Right lobe of liver (tissue), 4 donors: ENCODE data around the gene CUBN.

Experiments used
- POLR2A ChIP-seq: fragments of 450-650 bp; IDR thresholded peaks from one replicate; pipeline ENCODE4 v1.6.1; 2017; ENCODE audit warnings: antibody characterized with exemption, mild to moderate bottlenecking
- TF ChIP-seq, protein P1 (sequence below), 4 donors: fragments of 200-600 bp in 3 of 4; fragments of 450-650 bp in 1 of 4; IDR thresholded peaks; one replicate each; pipeline versions ENCODE4 v1.5.1 to v1.8.0; 2016 to 2022; ENCODE audit warnings: antibody characterized with exemption in 4 of 4, mild to moderate bottlenecking in 2 of 4
- donor health status: DM: no; HTN: no; CAD: no.
- donor health status: DM: no; HTN: no; CAD: no.
- donor health status: DM: no; HTN: yes; CAD: no.

DNA sequence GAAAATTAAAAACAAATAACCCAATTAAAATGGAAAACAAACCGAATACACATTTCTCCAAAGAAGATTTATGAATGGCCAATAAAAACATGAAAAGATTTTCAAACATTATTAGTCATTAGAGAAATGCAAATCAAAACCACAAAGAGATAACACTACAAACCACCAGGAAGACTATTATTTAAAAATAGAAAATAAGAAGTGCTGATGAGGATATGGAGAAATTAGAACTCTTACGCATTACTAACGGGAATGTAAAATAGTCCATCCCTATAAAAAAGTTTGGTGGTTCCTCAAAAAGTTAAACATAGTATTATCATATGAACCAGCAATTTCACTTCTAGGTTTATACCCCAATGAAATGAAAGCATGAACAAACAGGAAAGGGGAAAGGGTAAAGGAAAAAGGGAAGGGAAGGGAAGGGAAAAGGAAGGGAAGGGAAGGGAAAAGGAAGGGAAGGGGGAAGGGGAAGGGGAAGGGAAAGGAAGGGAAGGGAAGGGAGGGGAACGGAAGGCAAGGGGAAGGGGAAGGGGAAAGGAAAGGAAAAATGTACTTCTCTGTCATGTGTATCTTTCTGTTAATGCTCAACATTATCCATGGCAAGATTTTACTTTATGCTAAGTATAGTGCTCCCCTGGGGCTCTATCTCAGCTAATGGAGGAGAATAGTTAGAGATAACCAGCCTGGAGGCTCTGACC is 187.1 kb downstream of the CUBN start:
- TF ChIP-seq, protein P1, sequence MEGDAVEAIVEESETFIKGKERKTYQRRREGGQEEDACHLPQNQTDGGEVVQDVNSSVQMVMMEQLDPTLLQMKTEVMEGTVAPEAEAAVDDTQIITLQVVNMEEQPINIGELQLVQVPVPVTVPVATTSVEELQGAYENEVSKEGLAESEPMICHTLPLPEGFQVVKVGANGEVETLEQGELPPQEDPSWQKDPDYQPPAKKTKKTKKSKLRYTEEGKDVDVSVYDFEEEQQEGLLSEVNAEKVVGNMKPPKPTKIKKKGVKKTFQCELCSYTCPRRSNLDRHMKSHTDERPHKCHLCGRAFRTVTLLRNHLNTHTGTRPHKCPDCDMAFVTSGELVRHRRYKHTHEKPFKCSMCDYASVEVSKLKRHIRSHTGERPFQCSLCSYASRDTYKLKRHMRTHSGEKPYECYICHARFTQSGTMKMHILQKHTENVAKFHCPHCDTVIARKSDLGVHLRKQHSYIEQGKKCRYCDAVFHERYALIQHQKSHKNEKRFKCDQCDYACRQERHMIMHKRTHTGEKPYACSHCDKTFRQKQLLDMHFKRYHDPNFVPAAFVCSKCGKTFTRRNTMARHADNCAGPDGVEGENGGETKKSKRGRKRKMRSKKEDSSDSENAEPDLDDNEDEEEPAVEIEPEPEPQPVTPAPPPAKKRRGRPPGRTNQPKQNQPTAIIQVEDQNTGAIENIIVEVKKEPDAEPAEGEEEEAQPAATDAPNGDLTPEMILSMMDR (IDR thresholded peaks at IDR 0.05): no peak
- no peak for TF ChIP-seq POLR2A
